H1 (cell line): ENCODE results near the gene FOXD3. TPM values are rescaled to one million over a fixed set of nuclear protein-coding genes. Genes with fewer than 3 reads are reported as not detected.

Experiments used
- CTCF ChIA-PET: fragments of 300-600 bp; sonication (Branson Sonifier 250); formaldehyde crosslinking; loops from one replicate; lab custom pipeline; 2021; ENCODE audit not compliant: partially characterized antibody; lab: Charles Lee
- POLR2A ChIA-PET: fragments of 300-600 bp; sonication (Branson Sonifier 250); formaldehyde crosslinking; loops from one replicate; lab custom pipeline; 2021; ENCODE audit warnings: inconsistent platforms; ENCODE audit not compliant: partially characterized antibody; lab: Charles Lee
- DNase-seq, 2 experiments: peaks; one replicate each; pipeline versions ENCODE4 v3.0.0 to v3.0.0-alpha.2; 2010 to 2022; ENCODE audit warnings: low spot score in 2 of 2, low read depth in 1 of 2, mixed read lengths in 1 of 2
- FAIRE-seq: peaks from 2 replicates; lab custom pipeline; 2011; peaks lifted over from hg19 to GRCh38; lab: Jason Lieb, UNC
- H2AFZ ChIP-seq: 2 replicates; pipeline ENCODE4 v1.8.1; 2012; ENCODE audit warnings: low read length, inconsistent platforms
- H2AK5ac ChIP-seq: 2 replicates; pipeline ENCODE4 v1.6.1; 2013; ENCODE audit warnings: low read depth, low read length
- H2BK120ac ChIP-seq: replicated peaks from 2 replicates; pipeline ENCODE3; 2013; ENCODE audit warnings: low read depth, low read length, inconsistent platforms
- H2BK12ac ChIP-seq: 2 replicates; pipeline ENCODE4 v1.6.1; 2013; ENCODE audit warnings: low read depth, low read length
- H2BK15ac ChIP-seq: 2 replicates; pipeline ENCODE4 v1.6.1; 2013; ENCODE audit warnings: low read length
- H2BK20ac ChIP-seq: 2 replicates; pipeline ENCODE4 v1.6.1; 2013; ENCODE audit warnings: low read length
- H2BK5ac ChIP-seq: 2 replicates; pipeline ENCODE4 v1.6.1; 2013; ENCODE audit warnings: low read depth, low read length
- H3K14ac ChIP-seq: 2 replicates; pipeline ENCODE4 v1.6.1; 2013; ENCODE audit warnings: inconsistent platforms; ENCODE audit not compliant: insufficient read length
- H3K18ac ChIP-seq: 2 replicates; pipeline ENCODE4 v1.6.1; 2013; ENCODE audit warnings: low read length; ENCODE audit errors: extremely low read depth
- H3K23ac ChIP-seq: 2 replicates; pipeline ENCODE4 v1.6.1; 2013; ENCODE audit warnings: inconsistent platforms; ENCODE audit not compliant: insufficient read length
- H3K23me2 ChIP-seq: 2 replicates; pipeline ENCODE4 v1.6.1; 2013; ENCODE audit warnings: low read depth, low read length
- H3K27ac ChIP-seq: 2 replicates; pipeline ENCODE4 v1.6.1; 2011; ENCODE audit warnings: low read depth, low read length, inconsistent platforms
- H3K27me3 ChIP-seq, 4 experiments: replicated peaks in 1 of 4; 1 replicate in 1 of 4; 2 replicates in 3 of 4; pipeline versions ENCODE4 v1.6.1 to v1.8.1; 2011 to 2013; ENCODE audit warnings: low read length in 3 of 4, mild to moderate bottlenecking in 3 of 4, inconsistent platforms in 2 of 4, mixed read lengths in 2 of 4, moderate library complexity in 1 of 4; ENCODE audit not compliant: control insufficient read depth in 3 of 4, insufficient read depth in 3 of 4; ENCODE audit errors: extremely low read depth in 1 of 4
- H3K36me3 ChIP-seq, 4 experiments: 2 replicates each; pipeline versions ENCODE4 v1.6.1 to v1.8.1; 2011 to 2013; ENCODE audit warnings: mild to moderate bottlenecking in 4 of 4, low read length in 3 of 4, moderate library complexity in 2 of 4, control low read depth in 1 of 4, inconsistent platforms in 1 of 4; ENCODE audit not compliant: insufficient read depth in 4 of 4, control insufficient read depth in 2 of 4
- H3K4ac ChIP-seq: replicated peaks from 2 replicates; pipeline ENCODE3; 2013; ENCODE audit warnings: low read length, low read depth, mixed read lengths, inconsistent platforms; ENCODE audit not compliant: insufficient read length
- H3K4me1 ChIP-seq, 4 experiments: replicated peaks in 1 of 4; 1 replicate in 1 of 4; 2 replicates in 3 of 4; pipeline versions ENCODE4 v1.6.1 to v1.8.1; 2011 to 2013; ENCODE audit warnings: low read length in 3 of 4, inconsistent platforms in 2 of 4, mixed read lengths in 1 of 4; ENCODE audit not compliant: insufficient read depth in 4 of 4, control insufficient read depth in 3 of 4
- H3K4me2 ChIP-seq, 2 experiments: 2 replicates each; pipeline versions ENCODE4 v1.6.1 to v1.8.1; 2011 to 2013; ENCODE audit warnings: low read depth in 2 of 2, low read length in 2 of 2, control low read depth in 1 of 2, inconsistent platforms in 1 of 2, mild to moderate bottlenecking in 1 of 2; ENCODE audit not compliant: insufficient read depth in 1 of 2
- H3K4me3 ChIP-seq, 4 experiments: fragments of 200-600, 300-600 bp in 1 of 4; sonication (generic), shearing (Covaris generic), sonication (Bioruptor Twin) in 1 of 4; 2 replicates each; pipeline versions ENCODE4 v1.5.1 to v1.8.1; 2011 to 2016; ENCODE audit warnings: low read length in 4 of 4, low read depth in 3 of 4, control low read depth in 2 of 4, inconsistent platforms in 2 of 4, mild to moderate bottlenecking in 2 of 4, mixed read lengths in 1 of 4, moderate library complexity in 1 of 4; ENCODE audit not compliant: insufficient read depth in 2 of 4; ENCODE audit errors: extremely low read depth in 1 of 4
- H3K56ac ChIP-seq: replicated peaks from 2 replicates; pipeline ENCODE3; 2013; ENCODE audit warnings: low read depth, mild to moderate bottlenecking, mixed read lengths, low read length, inconsistent platforms; ENCODE audit not compliant: insufficient read length
- H3K79me1 ChIP-seq: 2 replicates; pipeline ENCODE4 v1.6.1; 2013; ENCODE audit warnings: low read depth, low read length, control low read depth
- H3K79me2 ChIP-seq, 2 experiments: 2 replicates each; pipeline versions ENCODE4 v1.6.1 to v1.8.1; 2012 to 2013; ENCODE audit warnings: low read length in 2 of 2, mild to moderate bottlenecking in 2 of 2, inconsistent platforms in 1 of 2; ENCODE audit not compliant: insufficient read depth in 2 of 2, control insufficient read depth in 1 of 2
- H3K9ac ChIP-seq, 4 experiments: replicated peaks in 1 of 4; 1 replicate in 1 of 4; 2 replicates in 3 of 4; pipeline versions ENCODE4 v1.6.1 to v1.8.1; 2011 to 2013; ENCODE audit warnings: low read depth in 3 of 4, low read length in 3 of 4, control low read depth in 2 of 4, mild to moderate bottlenecking in 2 of 4, moderate library complexity in 2 of 4, inconsistent platforms in 1 of 4; ENCODE audit errors: extremely low read depth in 1 of 4
- H3K9me3 ChIP-seq, 2 experiments: 2 replicates each; pipeline versions ENCODE4 v1.6.1 to v1.8.1; 2012 to 2013; ENCODE audit warnings: mild to moderate bottlenecking in 2 of 2, moderate library complexity in 2 of 2, control low read depth in 1 of 2, inconsistent platforms in 1 of 2, low read depth in 1 of 2, low read length in 1 of 2, mixed read lengths in 1 of 2; ENCODE audit not compliant: insufficient read depth in 2 of 2
- H4K20me1 ChIP-seq, 2 experiments: replicated peaks in 1 of 2; 2 replicates each; pipeline versions ENCODE3 to v1.8.1; 2011 to 2013; ENCODE audit warnings: inconsistent platforms in 2 of 2, low read length in 2 of 2, mild to moderate bottlenecking in 1 of 2; ENCODE audit not compliant: insufficient read depth in 2 of 2, control insufficient read depth in 1 of 2
- H4K5ac ChIP-seq: 2 replicates; pipeline ENCODE4 v1.6.1; 2013; ENCODE audit warnings: low read length, low read depth, mixed read lengths, inconsistent platforms; ENCODE audit not compliant: insufficient read length
- H4K8ac ChIP-seq: 2 replicates; pipeline ENCODE4 v1.8.0; 2013; ENCODE audit warnings: mild to moderate bottlenecking, moderate library complexity, low read length, inconsistent platforms; ENCODE audit not compliant: insufficient read depth; ENCODE audit errors: extremely low read depth
- H4K91ac ChIP-seq: replicated peaks from 2 replicates; pipeline ENCODE3; 2013; ENCODE audit warnings: low read length, mixed read lengths, inconsistent platforms; ENCODE audit not compliant: insufficient read length
- ATF2 ChIP-seq: IDR thresholded peaks from 2 replicates; pipeline ENCODE4 v1.6.1; 2012; ENCODE audit warnings: low read length, inconsistent platforms
- CREB1 ChIP-seq: IDR thresholded peaks from 2 replicates; pipeline ENCODE4 v1.6.1; 2012; ENCODE audit warnings: inconsistent platforms
- CTBP2 ChIP-seq: IDR thresholded peaks from 2 replicates; pipeline ENCODE4 v1.7.0; 2011; ENCODE audit warnings: borderline replicate concordance, mild to moderate bottlenecking, moderate library complexity, mixed read lengths, low read length; ENCODE audit not compliant: insufficient read depth, insufficient read length
- EZH2 ChIP-seq: fragments of 200-600 bp; sonication (generic); IDR thresholded peaks from 2 replicates; pipeline ENCODE4 v1.7.1; 2012; ENCODE audit warnings: low read depth, mild to moderate bottlenecking, moderate library complexity, low read length, inconsistent platforms; ENCODE audit not compliant: severe bottlenecking
- HDAC6 ChIP-seq: IDR thresholded peaks from one replicate; pipeline ENCODE4 v1.7.1; 2012; ENCODE audit warnings: low read depth, mild to moderate bottlenecking, inconsistent platforms, low read length, moderate library complexity
- KDM5A ChIP-seq: fragments of 200-600 bp; IDR thresholded peaks from 2 replicates; pipeline ENCODE4 v1.7.1; 2012; ENCODE audit warnings: mild to moderate bottlenecking, low read length, inconsistent platforms, mixed read lengths
- POLR2A ChIP-seq, 2 experiments: IDR thresholded peaks; 1 replicate in 1 of 2; 2 replicates in 1 of 2; pipeline ENCODE4 v1.6.1; 2011; ENCODE audit warnings: low read depth in 2 of 2, low read length in 2 of 2, mild to moderate bottlenecking in 2 of 2; ENCODE audit errors: control extremely low read depth in 1 of 2
- RNF2 ChIP-seq: fragments of 200-900, 300-1000 bp; sonication (generic); IDR thresholded peaks from 2 replicates; pipeline ENCODE4 v1.7.1; 2016; ENCODE audit warnings: borderline replicate concordance, low read depth, mild to moderate bottlenecking, antibody characterized with exemption, low read length; ENCODE audit not compliant: poor library complexity, severe bottlenecking; ENCODE audit errors: missing control alignments
- WGBS, 2 experiments: shearing (Covaris generic) in 1 of 2; methylation state at CpG; one replicate each; pipeline versions ENCODE4 v1.1.6 to v1.1.7; 2013 to 2015; ENCODE audit warnings: low lambda C conversion rate in 2 of 2, mixed read lengths in 2 of 2, inconsistent platforms in 1 of 2, low coverage in 1 of 2, missing lambda C conversion rate in 1 of 2; ENCODE audit not compliant: insufficient replicate concordance in 2 of 2, insufficient coverage in 1 of 2, insufficient read length in 1 of 2; ENCODE audit errors: extremely low coverage in 1 of 2, missing lambda C conversion rate in 1 of 2; 5-methylcytosine and 5-hydroxymethylcytosine counted together
- polyA plus RNA-seq, 7 experiments: library from polyadenylated mRNA; depleted of rRNA in 3 of 7; stranded (reverse) in 5 of 7; unstranded in 2 of 7; fragments of >200 nt in 5 of 7; fragments of 200-250 nt in 2 of 7; gene quantifications; 1 replicate in 5 of 7; 2 replicates in 1 of 7; 4 replicates in 1 of 7; pipeline versions ENCODE4 v1.2.1 to v1.2.3, GENCODE V29; 2011 to 2013; ENCODE audit warnings: missing spikeins in 2 of 7, mixed read lengths in 2 of 7
- total RNA-seq: library from RNA; stranded (reverse); fragmentation: NEBNext Ultra II Directional; extraction: Animal tissue kit (Norgen Biotek cat#: 25700); gene quantifications from 2 replicates; pipeline ENCODE4 v1.2.1, GENCODE V29; 2021

The FOXD3 gene
- total and polyA plus RNA-seq, 2 of the 8 experiments (the other 6 are each of a cell fraction or from before 2014, with no cell fraction given): 8.7 to 33.7 TPM

GRCh38 chr1:63367215-63368103 lies 45.1 kb downstream of the FOXD3 start, which contains the start of gene ALG6:
ALG6 (plus strand) TSS chr1:63367627; CDS start chr1:63370978, 3,351 bp downstream.
- 3% methylated on average over 46 of the region's 77 CpGs; no CpG with 5 or more reads in 1 of the 2 experiments for WGBS, 2 experiments
- Histone ChIP-seq H2BK120ac (peak within 1 kb of the TSS; percentile 23), H3K4me2 (peak within 1 kb of the TSS; percentile 87 to 94), H4K20me1 (no peaks in the 10 kb centered on the region), H3K79me1 (no peaks in the 10 kb centered on the region), H2BK5ac (peak within 1 kb of the TSS; percentile 97), H3K56ac (peak within 1 kb of the TSS; percentile 88), H3K23ac (no peak within 1 kb of the TSS), H4K5ac (peak within 1 kb of the TSS; percentile 99), H3K4ac (peak within 1 kb of the TSS; percentile 65), H3K36me3 (peaks cover 0 to 9% (median 0%) of the 10 kb centered on the region in 4 experiments; a peak in 3 of 8 replicates), H3K23me2 (peaks cover 4% of the 10 kb centered on the region; the same call in 1 of the 2 replicates), H3K4me1 (peaks cover 0 to 5% (median 4%) of the 10 kb centered on the region in 4 experiments; a peak in 6 of 7 replicates), H3K9me3 (no peaks in the 10 kb centered on the region), H3K4me3 (peak within 1 kb of the TSS; percentile 78 to 88 (median 86)), H2BK15ac (peak within 1 kb of the TSS; percentile 88), H3K79me2 (no peaks in the 10 kb centered on the region), H2BK20ac (peak within 1 kb of the TSS; percentile 43; the same call in 1 of the 2 replicates), H4K8ac (peak within 1 kb of the TSS; percentile 97), H2BK12ac (peak within 1 kb of the TSS; percentile 65; the same call in 1 of the 2 replicates), H3K27me3 (peaks cover 0 to 4% (median 0%) of the 10 kb centered on the region in 4 experiments; a peak in 1 of 7 replicates), H2AK5ac (no peak within 1 kb of the TSS), H3K9ac (peak within 1 kb of the TSS; percentile 84 to 93 (median 90)), H3K14ac (peak within 1 kb of the TSS; percentile 6), H4K91ac (peak within 1 kb of the TSS; percentile 90), H3K18ac (peak within 1 kb of the TSS; percentile 99), H3K27ac (peak within 1 kb of the TSS; percentile 87; the same call in 1 of the 2 replicates), H2AFZ (peak within 1 kb of the TSS; percentile 91)
- ChIA-PET POLR2A (interaction anchor here (0.9 to 1.7 kb wide), 5 partner anchors 10 to 69 kb away, joined by 3 to 7 read pairs (median 3); partner anchors contain the start of gene FOXD3), CTCF (interaction anchor here (0.8 to 1.2 kb wide), 7 partner anchors 7 to 362 kb away, joined by 3 to 5 read pairs (median 3); no protein-coding TSS in a partner anchor)
- FAIRE-seq (no peak), DNase-seq (peak; percentile 92 to 99)
- TF ChIP-seq ATF2: no peak
- no peak for TF ChIP-seq CREB1
- no peak for TF ChIP-seq HDAC6
- no peak for TF ChIP-seq CTBP2
- no peak for TF ChIP-seq RNF2
- peak; percentile 35; the same call in 1 of the 2 replicates for TF ChIP-seq KDM5A
- peak; percentile 68 to 87 for TF ChIP-seq POLR2A (IDR thresholded peaks at IDR 0.05; ENCODE audit: control extremely low read depth in 1 of 2, low read depth in 2 of 2, low read length in 2 of 2)
- no peak for TF ChIP-seq EZH2
